B cell (primary cell): ENCODE data around the gene MEGF11.

Source experiments
- CTCF ChIP-seq: fragments of 200-600 bp; IDR thresholded peaks from one replicate; pipeline ENCODE4 v1.8.0; 2022; ENCODE audit warnings: antibody characterized with exemption, mild to moderate bottlenecking
- EZH2 ChIP-seq: IDR thresholded peaks from 2 replicates; pipeline ENCODE4 v1.6.1; 2012; ENCODE audit warnings: borderline replicate concordance, low read depth, mild to moderate bottlenecking, moderate library complexity, low read length; ENCODE audit not compliant: insufficient read depth, poor library complexity, severe bottlenecking

GRCh38 chr15:66080717-66081398, 172.7 kb downstream of the MEGF11 start:
- TF ChIP-seq CTCF = no peak
- TF ChIP-seq EZH2 = no peak
